Measurements from ENCODE around the gene SUFU. TPM values are rescaled to one million over a fixed set of nuclear protein-coding genes. Genes with fewer than 3 reads are reported as not detected.

SUFU gene
- total and polyA plus RNA-seq, 2 of the 8 experiments (the other 6 are each of a cell fraction or from before 2014, with no cell fraction given) = 7.0 to 10.8 TPM

DNA sequence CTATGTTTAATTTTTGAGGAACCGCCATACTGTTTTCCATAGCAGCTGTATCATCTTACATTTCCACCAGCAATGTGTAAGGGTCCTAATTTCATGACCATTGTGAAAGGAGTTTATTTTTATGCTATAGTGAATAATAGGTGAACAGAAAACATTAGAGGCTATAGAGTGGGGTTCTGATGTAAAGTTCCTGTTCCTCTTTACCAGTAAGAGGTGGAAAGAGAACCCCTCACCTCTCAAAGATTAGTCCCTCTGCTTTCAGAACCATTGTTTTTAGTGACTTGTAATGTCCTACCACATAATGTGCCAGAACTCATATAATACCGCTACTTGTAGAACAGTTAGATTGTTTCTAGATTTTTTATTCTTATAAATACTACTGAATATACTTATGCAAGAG is 34.2 kb downstream of the SUFU start:
- Histone ChIP-seq H2BK12ac (ENCODE audit: low read depth, low read length) (no peak overlapping the region), H3K18ac (ENCODE audit: extremely low read depth, low read length) (no peak overlapping the region), H3K27ac (ENCODE audit: low read depth, low read length) (no peak overlapping the region), H3K4me1 (replicated peaks in 1 of 4; ENCODE audit: control insufficient read depth in 3 of 4, insufficient read depth in 4 of 4, low read length in 3 of 4) (no peaks in the 10 kb centered on the region), H2BK120ac (replicated peaks; ENCODE audit: low read depth, low read length) (no peak overlapping the region), H2BK5ac (ENCODE audit: low read depth, low read length) (no peak overlapping the region), H3K23ac (ENCODE audit: insufficient read length) (no peak overlapping the region), H4K5ac (ENCODE audit: insufficient read length, low read depth, low read length) (no peak overlapping the region), H4K20me1 (replicated peaks in 1 of 2; ENCODE audit: control insufficient read depth in 1 of 2, insufficient read depth in 2 of 2, low read length in 2 of 2) (peaks cover 2 to 4% of the 10 kb centered on the region in 2 experiments), H2AK5ac (ENCODE audit: low read depth, low read length) (no peak overlapping the region), H3K36me3 (ENCODE audit: control insufficient read depth in 2 of 4, insufficient read depth in 4 of 4, low read length in 3 of 4) (no peaks in the 10 kb centered on the region), H3K79me1 (ENCODE audit: low read depth, low read length) (no peaks in the 10 kb centered on the region), H3K9ac (replicated peaks in 1 of 4; ENCODE audit: extremely low read depth in 1 of 4, low read depth in 3 of 4, low read length in 3 of 4) (no peak overlapping the region), H3K14ac (ENCODE audit: insufficient read length) (no peak overlapping the region), H3K56ac (replicated peaks; ENCODE audit: insufficient read length, low read depth, low read length) (no peak overlapping the region), H3K9me3 (ENCODE audit: insufficient read depth in 2 of 2, low read depth in 1 of 2, low read length in 1 of 2) (no peaks in the 10 kb centered on the region), H3K27me3 (replicated peaks in 1 of 4; ENCODE audit: control insufficient read depth in 3 of 4, extremely low read depth in 1 of 4, insufficient read depth in 3 of 4, low read length in 3 of 4) (no peaks in the 10 kb centered on the region), H2AFZ (ENCODE audit: low read length) (no peak overlapping the region), H3K4me2 (ENCODE audit: insufficient read depth in 1 of 2, low read depth in 2 of 2, low read length in 2 of 2) (no peak overlapping the region), H4K8ac (ENCODE audit: extremely low read depth, insufficient read depth, low read length) (no peak overlapping the region), H2BK20ac (ENCODE audit: low read length) (no peak overlapping the region), H3K79me2 (ENCODE audit: control insufficient read depth in 1 of 2, insufficient read depth in 2 of 2, low read length in 2 of 2) (no peaks in the 10 kb centered on the region), H2BK15ac (ENCODE audit: low read length) (no peak overlapping the region), H3K4ac (replicated peaks; ENCODE audit: insufficient read length, low read depth, low read length) (no peak overlapping the region), H3K23me2 (ENCODE audit: low read depth, low read length) (no peaks in the 10 kb centered on the region), H3K4me3 (ENCODE audit: extremely low read depth in 1 of 4, insufficient read depth in 2 of 4, low read depth in 3 of 4, low read length in 4 of 4) (no peak overlapping the region), H4K91ac (replicated peaks; ENCODE audit: insufficient read length, low read length) (no peak overlapping the region)
- no peak for DNase-seq (ENCODE audit: low read depth in 1 of 2, low spot score in 2 of 2)
- CTCF ChIA-PET (ENCODE audit: partially characterized antibody) = no interaction called here
- FAIRE-seq = no peak
- 94% methylated on average over 2 of the region's 2 CpGs; no CpG with 5 or more reads in 1 of the 2 experiments for WGBS, 2 experiments (ENCODE audit: extremely low coverage in 1 of 2, insufficient coverage in 1 of 2, insufficient read length in 1 of 2, insufficient replicate concordance in 2 of 2, low coverage in 1 of 2, low lambda C conversion rate in 2 of 2, missing lambda C conversion rate in 1 of 2)
- POLR2A ChIA-PET (ENCODE audit: partially characterized antibody) = interaction anchor here (1.0 kb wide), 1 partner anchor 10 kb away, joined by 3 read pairs; no protein-coding TSS in a partner anchor
- TF ChIP-seq EP300 (IDR thresholded peaks at IDR 0.05; ENCODE audit: borderline replicate concordance in 1 of 2, low read depth in 2 of 2, low read length in 2 of 2) = no peak
- no peak for TF ChIP-seq TEAD4 (IDR thresholded peaks at IDR 0.05; ENCODE audit: low read depth, low read length)
- no peak for TF ChIP-seq ZNF274 (IDR thresholded peaks at IDR 0.05; ENCODE audit: borderline replicate concordance, extremely low read depth, low read length)
- TF ChIP-seq SP2 (IDR thresholded peaks at IDR 0.05; ENCODE audit: low read length) = no peak
- no peak for TF ChIP-seq POU5F1 (IDR thresholded peaks at IDR 0.05; ENCODE audit: low read depth, low read length)
- TF ChIP-seq RBBP5 (IDR thresholded peaks at IDR 0.05; ENCODE audit: borderline replicate concordance, low read depth, low read length) = no peak
- TF ChIP-seq, protein P1, sequence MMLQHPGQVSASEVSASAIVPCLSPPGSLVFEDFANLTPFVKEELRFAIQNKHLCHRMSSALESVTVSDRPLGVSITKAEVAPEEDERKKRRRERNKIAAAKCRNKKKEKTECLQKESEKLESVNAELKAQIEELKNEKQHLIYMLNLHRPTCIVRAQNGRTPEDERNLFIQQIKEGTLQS (IDR thresholded peaks at IDR 0.05; ENCODE audit: insufficient read depth, low read depth, low read length) = no peak
- TF ChIP-seq CBX8 (IDR thresholded peaks at IDR 0.05; ENCODE audit: borderline replicate concordance, low read depth, low read length) = no peak
- TF ChIP-seq KDM4A (IDR thresholded peaks at IDR 0.05; ENCODE audit: low read depth, low read length, severe bottlenecking) = no peak
- TF ChIP-seq FOSL1 (IDR thresholded peaks at IDR 0.05; ENCODE audit: insufficient read depth, low read depth, low read length) = no peak
- no peak for TF ChIP-seq CREB1 (IDR thresholded peaks at IDR 0.05)
- TF ChIP-seq YY1 (IDR thresholded peaks at IDR 0.05; ENCODE audit: low read depth, low read length) = no peak
- no peak for TF ChIP-seq SP4 (IDR thresholded peaks at IDR 0.05; ENCODE audit: low read length)
- no peak for TF ChIP-seq SIN3A (conservative IDR thresholded peaks at IDR 0.05 in 1 of 2, IDR thresholded peaks at IDR 0.05 in 1 of 2; ENCODE audit: low read depth in 1 of 2, low read length in 2 of 2)
- TF ChIP-seq RFX5 (IDR thresholded peaks at IDR 0.05; ENCODE audit: borderline replicate concordance, low read depth, low read length) = no peak

All from H1 (cell line).